ENCODE measurements around the gene LETM1.

- TF ChIP-seq ARNTL (CRISPR knock-in tag; IDR thresholded peaks at IDR 0.05; ENCODE audit: borderline replicate concordance, low read depth), result no peak
- TF ChIP-seq TOX (CRISPR knock-in tag; IDR thresholded peaks at IDR 0.05; ENCODE audit: borderline replicate concordance), result no peak
- no peak for TF ChIP-seq BACH2 (CRISPR knock-in tag; IDR thresholded peaks at IDR 0.05; ENCODE audit: borderline replicate concordance)
- TF ChIP-seq RARB (CRISPR knock-in tag; IDR thresholded peaks at IDR 0.05), result no peak
- no peak for TF ChIP-seq PATZ1 (CRISPR knock-in tag; IDR thresholded peaks at IDR 0.05; ENCODE audit: borderline replicate concordance)
- TF ChIP-seq ESRRG (CRISPR knock-in tag; IDR thresholded peaks at IDR 0.05), result no peak
- TF ChIP-seq ZFP3 (CRISPR knock-in tag; IDR thresholded peaks at IDR 0.05), result no peak
- TF ChIP-seq ZNF8 (CRISPR knock-in tag; IDR thresholded peaks at IDR 0.05), result no peak
- TF ChIP-seq CSDC2 (CRISPR knock-in tag; IDR thresholded peaks at IDR 0.05), result no peak
- no peak for TF ChIP-seq SNAI2 (CRISPR knock-in tag; IDR thresholded peaks at IDR 0.05)
- no peak for TF ChIP-seq PPARA (CRISPR knock-in tag; IDR thresholded peaks at IDR 0.05; ENCODE audit: borderline replicate concordance)
- TF ChIP-seq TCF4 (CRISPR knock-in tag; IDR thresholded peaks at IDR 0.05; ENCODE audit: borderline replicate concordance), result no peak
Measured at GRCh38 chr4:1899149-1900086, 43.5 kb upstream of the LETM1 start.

Measured in SK-N-SH treated with all-trans-retinoic acid at 6 μM for 48 hours (cell line).